Ramos (cell line): ENCODE results near the gene ANKRD34A.

ENCODE experiments used
- in situ Hi-C: fragments of 300-500 bp; cut with MboI; formaldehyde crosslinking; loops from one replicate; pipeline ENCODE4 v1.14.3; 2022; ENCODE audit warnings: low sequenced_read_pairs; ENCODE audit not compliant: unreplicated experiment

ANKRD34A gene

DNA sequence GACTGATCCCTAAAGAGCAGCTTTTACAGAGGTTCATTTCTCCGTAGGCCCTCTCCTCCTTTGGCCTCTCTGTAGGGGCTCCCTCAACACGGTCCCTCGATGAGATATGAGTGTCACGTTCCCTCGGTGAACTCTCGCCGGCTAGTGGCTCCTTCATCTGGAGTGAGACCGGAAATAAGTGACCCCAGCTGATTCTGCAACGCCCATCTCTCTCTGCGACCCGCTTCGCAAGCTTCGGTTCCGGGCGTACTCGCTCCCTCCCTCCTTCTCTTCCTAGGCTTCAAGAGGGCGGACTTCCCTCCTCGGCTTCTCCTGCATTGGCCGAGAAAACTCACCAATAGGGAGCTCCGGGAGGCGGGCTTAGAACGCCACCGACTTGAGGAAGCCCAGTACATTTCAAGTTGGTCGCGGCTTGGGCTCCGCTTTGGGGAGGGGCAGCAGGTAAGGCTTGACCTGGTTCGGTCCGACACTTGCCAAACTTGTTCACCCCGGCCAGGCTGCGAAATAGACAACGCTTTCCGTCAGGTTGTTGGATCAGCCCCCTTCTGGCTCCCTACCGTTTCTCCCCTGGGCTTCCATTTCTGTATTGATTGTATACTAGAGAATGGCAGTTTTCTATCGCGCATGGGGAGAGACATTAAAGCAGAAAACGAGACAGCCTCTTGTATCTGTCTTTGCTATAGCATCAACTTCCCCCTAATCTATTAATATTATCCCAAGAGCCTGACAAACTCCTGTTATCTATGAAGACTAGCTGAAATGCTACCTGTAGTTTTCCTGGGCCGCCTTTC, at the start of gene ANKRD34A, which contains the start of gene POLR3GL:
TSS of gene ANKRD34A (minus strand) at position 248 of the 791 bp plus-strand sequence. CDS start 2,816 bp downstream, outside the sequence.
TSS of gene POLR3GL (plus strand) at position 363 of the 791 bp plus-strand sequence. CDS start 10,176 bp downstream, outside the sequence.
- in situ Hi-C loops: no loop called here

DNA sequence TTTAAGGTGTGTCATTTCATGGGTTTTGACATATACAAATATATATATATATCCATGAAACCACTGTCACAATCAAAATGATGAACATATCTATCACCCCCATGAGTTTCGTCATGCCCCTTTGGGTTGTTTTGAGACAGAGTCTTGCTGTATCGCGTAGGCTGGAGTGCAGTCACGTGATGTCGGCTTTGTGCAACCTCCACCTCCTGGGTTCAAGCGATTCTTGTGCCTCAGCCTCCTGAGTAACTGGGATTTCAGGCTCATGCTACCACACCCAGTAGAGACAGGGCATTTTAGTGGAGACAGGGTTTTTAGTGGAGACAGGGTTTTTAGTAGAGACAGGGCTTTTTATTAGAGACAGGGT, 49.2 kb upstream of the ANKRD34A start:
- in situ Hi-C loops: loop anchor here (5.0 to 10.0 kb wide), 2 partner anchors 36 to 119 kb away; no protein-coding TSS in a partner anchor

DNA sequence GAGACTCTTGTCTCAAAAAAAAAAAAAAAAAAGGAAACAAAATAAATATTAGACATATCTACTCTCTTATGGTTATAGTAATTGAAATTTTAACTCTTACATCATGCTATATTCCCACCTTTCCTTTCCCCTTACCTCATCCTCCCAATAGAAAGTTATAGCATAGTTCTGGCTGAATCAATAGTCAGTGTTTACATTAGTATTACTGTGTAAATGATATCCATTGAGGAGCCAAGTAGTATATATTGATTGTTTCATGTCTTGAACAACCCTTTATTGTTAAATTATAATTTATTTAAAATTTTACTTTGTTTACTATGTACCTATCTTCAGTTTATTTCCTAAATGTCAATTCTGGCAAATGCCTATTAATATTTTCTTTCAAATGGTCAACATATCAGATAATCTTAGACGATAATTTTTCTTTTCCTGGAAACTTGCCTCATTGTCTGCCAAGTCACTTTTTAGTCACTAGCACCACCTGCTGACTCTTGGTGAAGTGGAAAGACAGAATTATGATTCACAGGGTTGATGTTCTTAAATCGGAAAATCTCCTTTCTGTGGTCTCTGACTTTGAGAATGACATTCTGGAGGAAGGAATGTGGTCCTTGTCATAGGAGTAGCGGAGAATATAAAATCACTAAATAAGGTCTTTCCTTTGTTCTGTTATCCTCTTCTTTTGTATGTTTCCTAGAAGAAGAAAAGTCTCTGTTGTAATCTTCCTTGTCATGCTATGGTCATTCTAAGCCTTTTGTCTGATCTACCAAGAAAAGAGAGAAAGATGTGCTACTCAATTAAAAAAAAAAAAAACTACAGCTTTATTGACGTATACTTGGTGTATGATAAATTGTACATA, 48.6 kb upstream of the ANKRD34A start:
- in situ Hi-C loops: loop anchor here (5.0 to 10.0 kb wide), 2 partner anchors 36 to 118 kb away; no protein-coding TSS in a partner anchor

DNA sequence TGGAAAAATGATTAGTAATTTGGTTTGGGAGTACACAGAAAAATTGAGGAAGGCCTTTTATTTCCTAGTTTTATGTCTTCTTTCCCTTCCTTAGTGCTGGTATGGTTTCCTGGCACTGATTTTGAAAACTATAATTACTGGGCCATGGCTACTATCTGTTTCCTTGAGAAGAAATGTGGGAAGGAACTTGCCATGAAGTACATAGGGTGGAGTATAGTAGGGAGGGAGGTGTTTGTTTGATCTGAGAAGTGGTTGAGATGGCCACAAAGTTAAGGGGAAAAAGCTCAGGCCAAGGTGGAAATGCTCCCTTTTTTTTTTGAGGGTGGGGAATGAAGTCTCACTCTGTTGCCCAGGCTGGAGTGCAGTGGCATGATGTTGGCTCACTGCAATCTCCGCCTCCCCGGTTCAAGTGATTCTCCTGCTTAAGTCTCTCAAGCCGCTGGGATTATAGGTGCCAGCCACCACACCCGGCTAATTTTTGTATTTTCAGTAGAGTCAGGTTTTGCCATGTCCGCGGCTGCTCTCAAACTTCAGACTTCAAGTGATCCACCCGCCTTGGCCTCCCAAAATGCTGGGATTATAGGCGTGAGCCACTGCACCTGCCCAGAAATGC, 45.9 kb upstream of the ANKRD34A start:
- in situ Hi-C loops: loop anchor here (5.0 to 10.0 kb wide), 2 partner anchors 33 to 115 kb away; no protein-coding TSS in a partner anchor

DNA sequence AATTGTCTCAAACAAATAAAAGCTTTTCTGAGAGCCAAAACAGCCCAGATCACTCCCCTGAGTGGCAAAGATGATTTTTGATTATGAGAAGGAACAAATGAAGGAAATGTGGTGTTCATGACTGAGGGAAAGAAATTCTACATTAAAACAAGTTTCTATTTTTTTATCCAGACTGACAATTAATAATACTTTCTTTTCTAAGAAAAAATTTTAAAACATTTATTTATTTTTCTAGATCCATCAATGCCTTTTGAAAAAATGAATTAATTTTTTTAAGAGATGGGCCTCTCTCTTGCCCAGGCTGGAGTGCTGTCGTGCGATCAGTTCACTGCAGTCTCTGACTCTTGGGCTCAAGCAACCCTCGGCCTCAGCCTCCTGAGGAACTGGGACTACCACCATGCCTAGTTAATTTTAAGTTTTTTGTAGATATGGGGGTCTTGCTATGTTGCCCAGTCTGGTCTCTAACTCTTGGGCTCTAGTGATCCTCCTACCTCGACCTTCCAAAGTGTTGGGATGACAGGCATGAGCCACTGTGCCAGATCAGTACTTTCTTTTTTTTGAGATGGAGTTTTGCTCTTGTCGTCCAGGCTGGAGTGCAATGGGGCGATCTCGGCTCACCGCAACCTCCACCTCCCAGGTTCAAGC, 43.2 kb upstream of the ANKRD34A start:
- in situ Hi-C loops: no loop called here

DNA sequence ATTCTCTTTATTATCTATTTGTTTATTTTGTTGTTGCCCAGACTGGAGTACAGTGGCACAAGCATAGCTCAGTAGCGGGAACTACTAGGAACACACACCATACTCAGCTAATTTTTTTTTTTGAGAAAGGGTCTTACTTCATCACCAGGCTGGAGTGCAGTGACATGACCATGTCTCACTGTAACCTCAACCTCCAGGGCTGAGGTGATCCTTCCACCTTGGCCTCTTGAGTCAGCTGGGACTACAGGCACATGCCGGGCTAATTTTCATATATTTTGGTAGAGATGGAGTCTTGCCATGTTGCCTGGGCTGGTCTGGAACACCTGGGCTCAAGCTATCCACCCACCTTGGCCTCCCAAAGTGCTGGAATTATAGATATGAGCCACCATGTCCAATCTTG, 37.3 kb upstream of the ANKRD34A start:
- in situ Hi-C loops: no loop called here

DNA sequence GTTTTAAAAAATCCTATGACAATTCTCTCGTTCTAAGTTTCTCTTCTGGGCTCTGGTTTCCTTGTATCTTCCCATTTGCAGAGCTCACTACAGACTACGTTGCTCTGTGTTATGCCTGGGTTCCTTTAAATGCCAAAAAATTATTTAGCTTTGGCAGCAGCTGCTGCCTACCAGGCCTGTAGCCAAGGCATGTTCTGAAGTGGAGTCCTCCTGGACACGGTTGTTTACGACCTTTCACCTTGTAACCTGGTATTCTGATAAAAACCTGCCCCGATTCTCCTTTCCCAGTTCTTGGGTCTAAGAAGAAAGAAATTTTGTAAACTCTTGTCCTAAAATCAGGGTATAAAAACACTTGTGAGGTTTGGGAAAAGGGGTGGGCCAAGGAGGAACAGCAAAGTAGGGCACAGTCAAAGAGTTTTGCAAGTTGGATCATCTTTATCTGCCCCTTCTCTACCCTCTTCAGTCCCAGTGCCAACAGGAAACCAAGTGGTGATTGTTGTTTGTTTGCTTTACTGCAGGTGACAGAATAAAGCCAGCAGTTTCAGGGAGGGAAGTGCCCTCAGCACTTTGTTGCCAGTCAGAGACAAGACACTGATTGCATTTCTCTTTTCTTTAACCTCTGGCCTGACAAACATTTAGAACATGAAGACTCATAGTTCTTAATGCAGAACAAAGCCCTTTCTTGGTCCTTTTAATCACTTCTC, 35.1 kb upstream of the ANKRD34A start:
- in situ Hi-C loops: loop anchor here (5.0 kb wide), 1 partner anchor 38 kb away; no protein-coding TSS in a partner anchor

DNA sequence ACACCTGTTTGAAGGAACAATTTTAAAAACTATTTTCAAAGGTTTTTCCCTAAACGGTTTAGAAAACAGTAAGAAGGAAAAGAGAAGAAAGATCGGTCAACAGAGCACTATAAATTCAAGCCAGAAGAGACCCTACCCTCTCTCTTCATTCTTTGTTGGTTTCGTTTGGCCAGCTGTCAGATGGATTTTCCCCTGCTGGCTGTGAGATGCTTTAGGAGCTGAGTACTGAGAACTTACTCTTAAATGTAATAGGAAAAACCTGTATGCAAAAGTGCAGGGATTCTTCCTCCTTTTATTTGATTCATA, 33.3 kb upstream of the ANKRD34A start:
- in situ Hi-C loops: loop anchor here (5.0 kb wide), 1 partner anchor 40 kb away; no protein-coding TSS in a partner anchor

DNA sequence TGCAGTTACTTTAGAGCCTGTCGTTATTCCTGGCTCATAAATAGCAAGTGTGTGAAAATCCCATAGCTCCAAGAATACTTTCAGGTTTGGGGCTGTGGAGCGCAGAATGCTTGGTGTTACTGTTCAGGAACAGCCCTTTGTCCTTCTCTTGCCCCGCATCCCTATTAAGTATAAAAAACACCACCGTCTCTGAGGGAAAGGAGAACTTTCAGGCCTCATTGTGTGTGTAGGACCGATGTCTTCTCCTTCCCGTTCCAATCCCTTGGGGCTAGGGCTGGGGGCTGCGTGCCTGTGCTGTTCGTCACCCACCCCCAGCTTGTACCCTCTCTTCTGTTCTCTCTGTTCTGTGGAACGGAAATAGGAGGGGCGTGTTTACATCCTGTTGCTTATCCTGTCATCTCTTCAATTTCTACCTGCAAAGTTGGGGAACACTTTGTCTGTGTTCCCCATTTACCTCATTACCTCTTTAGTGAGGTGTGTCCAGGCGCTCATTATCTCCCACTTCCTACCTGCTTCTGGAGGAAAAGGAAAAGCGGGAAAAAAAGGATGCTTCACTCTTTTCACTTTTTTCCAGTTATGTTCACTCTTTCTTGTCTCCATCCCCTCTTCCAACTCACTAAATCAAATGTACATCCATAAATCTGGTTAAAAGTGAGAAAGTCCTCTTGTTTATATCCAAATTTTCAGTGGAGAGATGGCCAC, 32.8 kb upstream of the ANKRD34A start:
- in situ Hi-C loops: loop anchor here (5.0 kb wide), 1 partner anchor 40 kb away; no protein-coding TSS in a partner anchor

DNA sequence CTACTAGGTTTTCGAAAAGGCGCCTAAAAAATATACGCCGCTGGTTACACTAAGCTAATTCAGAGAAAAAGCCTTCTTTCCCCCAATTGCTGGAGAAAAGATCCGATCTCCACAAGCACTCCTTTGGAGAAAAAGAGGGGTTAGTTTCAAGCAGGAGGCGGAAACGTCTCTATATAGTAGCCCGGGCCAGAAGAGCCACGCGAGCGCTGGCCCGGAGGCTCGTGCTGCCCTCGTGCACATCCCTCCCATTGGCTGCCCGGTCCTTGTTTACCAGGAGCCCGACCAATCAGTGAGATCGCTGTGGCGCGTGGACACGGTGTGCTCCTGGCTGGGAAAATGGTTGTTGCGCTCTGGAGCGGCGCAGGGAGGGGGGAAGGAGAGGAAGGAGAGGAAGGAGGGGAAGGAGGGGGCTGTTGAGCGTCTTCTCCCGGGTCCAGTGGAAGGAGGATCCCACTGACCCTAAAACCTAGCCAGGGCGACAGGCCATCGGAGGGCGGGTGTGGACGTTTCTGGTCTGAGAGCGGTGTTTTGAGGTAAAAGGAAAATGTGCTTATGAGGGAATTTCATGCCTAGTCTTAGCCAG, 32.1 kb upstream of the ANKRD34A start, which contains the start of gene TXNIP:
TSS of gene TXNIP (minus strand) at position 147 of the 583 bp plus-strand sequence. CDS start 313 bp downstream, outside the sequence.
- in situ Hi-C loops: loop anchor here (5.0 kb wide), 1 partner anchor 41 kb away; no protein-coding TSS in a partner anchor

DNA sequence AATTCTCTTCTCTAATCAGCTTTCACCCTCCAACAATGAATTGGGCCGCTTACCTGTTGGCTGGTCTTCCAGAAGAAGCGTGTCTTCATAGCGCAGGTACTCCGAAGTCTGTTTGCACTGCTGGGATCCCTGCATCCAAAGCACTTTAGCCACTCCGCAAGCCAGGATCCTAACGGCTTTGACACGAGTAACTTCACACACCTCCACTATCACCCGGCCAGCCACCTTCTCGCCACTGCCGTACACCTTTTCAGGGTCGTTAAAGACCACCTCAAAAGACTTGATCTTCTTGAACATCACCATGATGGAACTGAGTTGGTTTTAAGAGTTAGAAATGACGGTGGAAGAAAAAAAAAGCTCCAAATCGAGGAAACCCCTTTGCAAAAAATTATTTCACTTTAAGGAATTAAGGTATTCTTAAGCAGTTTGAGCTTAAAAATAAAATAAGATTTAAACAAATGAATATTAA, 31.6 kb upstream of the ANKRD34A start:
- in situ Hi-C loops: loop anchor here (5.0 kb wide), 1 partner anchor 41 kb away; no protein-coding TSS in a partner anchor

DNA sequence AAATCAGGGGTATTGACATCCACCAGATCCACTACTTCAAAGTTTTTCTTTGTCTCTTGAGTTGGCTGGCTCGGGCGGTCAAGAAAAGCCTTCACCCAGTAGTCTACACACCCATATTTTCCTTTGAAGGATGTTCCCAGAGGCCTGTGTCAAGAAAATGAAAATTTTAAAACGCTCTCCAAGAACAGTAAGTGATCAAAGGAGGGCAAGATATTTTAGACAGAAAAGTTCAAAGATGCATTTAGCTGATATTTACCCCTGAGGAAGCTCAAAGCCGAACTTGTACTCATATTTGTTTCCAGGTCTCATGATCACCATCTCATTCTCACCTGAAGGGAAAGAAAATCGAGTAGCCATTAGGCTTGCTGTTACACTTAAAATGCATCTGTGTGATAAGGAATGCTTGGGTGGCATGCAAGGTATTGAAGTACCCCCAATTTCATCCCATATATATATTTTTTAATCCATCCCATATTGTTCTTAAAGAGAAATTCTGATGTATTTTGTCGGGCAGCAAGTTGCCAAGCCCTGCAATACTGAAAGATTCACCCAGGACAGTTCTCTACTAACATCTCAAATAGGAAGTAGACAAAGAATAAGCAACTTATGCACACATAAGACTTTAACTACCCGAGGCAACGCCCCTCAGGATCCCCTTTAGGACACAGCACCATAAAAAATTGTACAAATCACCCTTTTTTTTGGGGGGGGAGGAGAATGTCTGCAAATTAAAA, 30.9 kb upstream of the ANKRD34A start:
- in situ Hi-C loops: loop anchor here (5.0 kb wide), 1 partner anchor 42 kb away; no protein-coding TSS in a partner anchor

DNA sequence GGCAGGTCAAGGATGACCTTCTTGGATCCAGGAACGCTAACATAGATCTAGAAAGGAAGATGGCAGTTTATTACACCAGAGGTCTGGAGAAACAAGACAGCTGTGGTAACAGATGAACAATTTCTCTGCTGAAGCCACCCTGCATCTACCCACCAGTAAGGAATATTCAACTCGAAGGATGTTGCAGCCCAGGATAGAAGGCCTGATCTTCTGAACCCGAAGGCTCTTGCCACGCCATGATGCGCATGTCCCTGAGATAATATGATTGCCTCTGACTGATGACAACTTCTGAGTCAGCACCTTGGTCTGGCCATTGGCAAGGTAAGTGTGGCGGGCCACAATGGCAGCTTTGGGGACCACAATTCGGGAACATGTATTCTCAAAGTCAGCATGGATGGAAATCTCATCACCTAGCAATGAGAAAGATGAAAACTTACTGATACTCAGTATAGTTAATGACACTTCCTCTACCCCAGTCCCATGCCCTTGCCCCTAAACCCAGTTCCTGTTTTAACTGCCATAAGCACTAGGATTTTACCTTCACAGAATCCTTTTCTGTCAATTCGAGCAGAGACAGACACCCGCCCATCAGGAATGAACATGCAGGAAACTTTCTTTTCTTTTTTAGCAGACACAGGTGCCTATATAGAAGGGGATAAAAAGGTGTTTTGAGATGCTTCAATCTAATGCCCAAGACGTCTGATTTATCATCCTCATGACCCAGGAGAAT, 30.2 kb upstream of the ANKRD34A start:
- in situ Hi-C loops: loop anchor here (5.0 kb wide), 1 partner anchor 43 kb away; no protein-coding TSS in a partner anchor

DNA sequence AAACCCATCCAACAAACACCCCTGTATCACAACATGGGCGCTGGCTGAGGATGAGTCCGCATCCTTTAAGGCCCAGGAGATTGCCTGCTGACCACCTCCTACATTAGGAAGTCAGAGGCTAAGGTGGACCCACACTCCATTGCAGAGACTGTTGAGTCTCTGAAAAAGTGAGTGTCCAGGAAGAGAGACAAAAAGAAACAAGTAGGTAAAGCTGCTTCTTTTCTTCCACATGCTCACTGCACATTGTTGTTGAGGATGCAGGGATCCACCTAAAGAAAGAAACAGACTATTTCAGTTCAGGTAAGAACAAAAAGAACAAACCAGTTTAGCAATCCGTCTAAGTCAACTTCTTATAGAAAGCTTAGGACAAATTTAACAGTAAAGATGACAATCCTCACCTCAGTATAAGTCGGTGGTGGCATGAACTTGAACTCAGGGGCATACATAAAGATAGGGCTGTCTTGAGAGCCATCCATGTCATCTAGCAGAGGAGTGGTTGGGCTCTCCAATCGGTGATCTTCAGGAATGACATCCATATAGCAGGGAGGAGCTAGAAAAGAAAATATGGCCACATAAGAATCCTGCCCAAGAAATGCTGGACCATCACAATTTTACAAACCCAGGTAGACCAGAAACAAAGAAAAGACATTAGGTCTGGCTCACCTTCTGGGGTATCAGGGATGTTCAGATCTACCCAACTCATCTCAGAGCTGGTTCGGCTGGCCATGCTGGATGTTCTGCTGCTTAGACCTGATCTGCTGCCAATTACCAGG, 29.4 kb upstream of the ANKRD34A start:
- in situ Hi-C loops: no loop called here

DNA sequence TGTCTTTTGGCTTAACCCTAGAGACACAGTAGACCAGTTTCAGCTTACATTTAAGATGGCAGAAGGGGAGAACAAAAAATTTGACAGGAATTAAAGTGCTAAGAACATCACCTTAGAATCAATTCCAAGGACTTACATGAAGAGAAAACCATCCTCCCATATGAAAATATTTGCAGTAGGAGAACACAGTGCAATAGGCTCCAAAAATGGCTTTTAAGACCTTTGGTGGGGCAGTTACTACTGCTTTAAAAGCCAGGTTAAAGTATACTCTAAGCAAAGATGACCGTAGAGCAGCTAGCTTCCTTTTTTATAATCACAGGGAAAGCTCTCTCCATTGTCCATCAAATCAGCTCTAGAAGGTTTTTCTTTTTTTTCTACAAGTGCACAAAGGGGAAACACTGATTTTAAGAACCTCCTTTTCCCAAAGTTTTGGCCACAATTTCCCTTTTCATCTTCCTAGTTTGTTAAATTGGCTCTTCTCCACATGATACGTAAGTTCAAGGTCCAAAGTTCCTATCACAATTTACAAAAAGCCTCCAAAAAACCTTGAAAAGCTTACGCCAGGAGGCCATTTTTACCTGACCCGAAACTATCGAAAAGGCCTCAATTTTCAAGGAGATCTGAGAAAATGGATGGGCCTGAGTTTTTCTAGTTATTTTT, 28.7 kb upstream of the ANKRD34A start:
- in situ Hi-C loops: no loop called here
